ENCODE data around the gene AP3B1.
"Not testable (repeated sequence)": the region's sequence is repeated elsewhere in the genome, so short reads cannot be mapped to it uniquely, and the experiment has no call there.

DNA sequence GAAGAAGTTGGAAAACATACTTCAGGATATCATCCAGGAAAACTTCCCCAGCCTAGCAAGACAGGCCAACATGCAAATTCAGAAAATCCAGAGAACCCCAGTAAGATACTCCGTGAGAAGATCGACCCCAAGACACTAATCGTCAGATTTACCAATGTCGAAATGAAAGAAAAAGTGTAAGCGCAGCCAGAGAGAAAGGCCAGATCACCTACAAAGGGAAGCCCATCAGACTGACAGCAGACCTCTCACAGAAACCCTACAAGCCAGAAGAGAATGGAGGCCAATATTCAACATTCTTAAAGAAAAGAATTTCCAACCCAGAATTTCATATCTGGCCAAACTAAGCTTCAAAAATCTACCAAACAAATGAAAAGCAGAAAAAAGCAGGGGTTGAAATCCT lies 227.8 kb downstream of the AP3B1 start:
- TF ChIP-seq, protein P1, sequence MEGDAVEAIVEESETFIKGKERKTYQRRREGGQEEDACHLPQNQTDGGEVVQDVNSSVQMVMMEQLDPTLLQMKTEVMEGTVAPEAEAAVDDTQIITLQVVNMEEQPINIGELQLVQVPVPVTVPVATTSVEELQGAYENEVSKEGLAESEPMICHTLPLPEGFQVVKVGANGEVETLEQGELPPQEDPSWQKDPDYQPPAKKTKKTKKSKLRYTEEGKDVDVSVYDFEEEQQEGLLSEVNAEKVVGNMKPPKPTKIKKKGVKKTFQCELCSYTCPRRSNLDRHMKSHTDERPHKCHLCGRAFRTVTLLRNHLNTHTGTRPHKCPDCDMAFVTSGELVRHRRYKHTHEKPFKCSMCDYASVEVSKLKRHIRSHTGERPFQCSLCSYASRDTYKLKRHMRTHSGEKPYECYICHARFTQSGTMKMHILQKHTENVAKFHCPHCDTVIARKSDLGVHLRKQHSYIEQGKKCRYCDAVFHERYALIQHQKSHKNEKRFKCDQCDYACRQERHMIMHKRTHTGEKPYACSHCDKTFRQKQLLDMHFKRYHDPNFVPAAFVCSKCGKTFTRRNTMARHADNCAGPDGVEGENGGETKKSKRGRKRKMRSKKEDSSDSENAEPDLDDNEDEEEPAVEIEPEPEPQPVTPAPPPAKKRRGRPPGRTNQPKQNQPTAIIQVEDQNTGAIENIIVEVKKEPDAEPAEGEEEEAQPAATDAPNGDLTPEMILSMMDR (IDR thresholded peaks at IDR 0.05; ENCODE audit: low read length): not testable (repeated sequence)
- not testable (repeated sequence) for TF ChIP-seq EZH2 (IDR thresholded peaks at IDR 0.05; ENCODE audit: borderline replicate concordance, low read length)

Measured in OCI-LY1 (cell line).